ENCODE data around the gene FTMT. TPM values are rescaled to one million over a fixed set of nuclear protein-coding genes. Genes with fewer than 3 reads are reported as not detected.

The FTMT gene
- total RNA-seq = not detected in 2 replicates

GRCh38 chr5:121851643-121852574 lies at the start of gene FTMT:
TSS of gene FTMT (plus strand) at chr5:121851882. CDS start at chr5:121851964, 82 bp downstream.

Other genes starting within 250 kb of the FTMT start
- gene SRFBP1, start 110.1 kb downstream of the FTMT start, total RNA-seq = 6.7 and 11.0 TPM in 2 replicates
- gene LOX, start 226.4 kb downstream of the FTMT start, total RNA-seq = 7.9 and 37.3 TPM in 2 replicates

Data from placental epithelial cell (primary cell).